Mammary epithelial cell (primary cell): ENCODE data around the gene WDR1.

Source experiments
- CTCF ChIP-seq, 2 donors: IDR thresholded peaks in 1 of 2; conservative IDR thresholded peaks in 1 of 2; 2 replicates each; pipeline ENCODE4 v1.5.1; 2011 to 2012; ENCODE audit warnings: inconsistent platforms in 2 of 2, low read length in 2 of 2, mild to moderate bottlenecking in 2 of 2, control low read depth in 1 of 2, low read depth in 1 of 2; ENCODE audit not compliant: insufficient read depth in 1 of 2; ENCODE audit errors: extremely low read depth in 1 of 2
- EZH2 ChIP-seq: IDR thresholded peaks from 2 replicates; pipeline ENCODE4 v1.6.1; 2012; ENCODE audit warnings: low read length, inconsistent platforms, borderline replicate concordance

DNA sequence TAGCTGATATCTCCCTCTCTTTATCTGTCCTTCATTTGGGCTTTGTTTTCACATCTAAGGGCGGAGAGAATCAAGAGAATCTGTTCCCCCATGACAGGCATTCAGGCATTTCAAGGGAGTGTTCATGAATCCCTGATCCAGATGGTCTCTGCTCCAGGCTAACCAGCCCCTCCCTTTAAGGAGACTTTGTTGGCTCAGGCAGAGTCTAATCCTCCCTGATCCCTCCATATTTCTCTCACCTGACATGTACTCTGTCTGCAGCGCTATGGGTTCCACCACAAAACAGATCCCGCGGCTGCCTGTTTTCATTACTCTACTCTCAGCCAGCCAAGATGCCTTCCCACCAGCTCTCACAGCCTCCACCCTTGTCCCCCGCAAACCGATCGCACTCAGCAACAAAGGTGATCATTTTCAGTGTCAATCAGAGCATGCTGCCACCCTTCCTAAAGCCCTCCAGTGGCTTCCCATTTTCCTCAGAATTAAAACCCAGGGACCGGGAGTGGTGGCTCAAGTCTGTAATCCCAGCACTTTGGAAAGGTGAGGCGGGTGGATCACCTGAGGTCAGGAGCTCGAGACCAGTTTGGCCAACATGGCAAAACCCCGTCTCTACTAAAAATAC lies 65.0 kb downstream of the WDR1 start:
- TF ChIP-seq CTCF (conservative IDR thresholded peaks at IDR 0.05 in 1 of 2, IDR thresholded peaks at IDR 0.05 in 1 of 2; ENCODE audit: extremely low read depth in 1 of 2, insufficient read depth in 1 of 2, low read depth in 1 of 2, low read length in 2 of 2): no peak
- no peak for TF ChIP-seq EZH2
